ENCODE data around the gene C12orf43. TPM values are rescaled to one million over a fixed set of nuclear protein-coding genes. Genes with fewer than 3 reads are reported as not detected.

C12orf43 gene
- total RNA-seq, 1 experiment from 2014 or later: 5.2 TPM

- H3K36me3 ChIP-seq (ENCODE audit: insufficient read depth, low read length): no peaks in the 10 kb centered on the region
These were observed 57.0 kb downstream of the C12orf43 start for GRCh38 chr12:120959111-120959878.

GRCh38 chr12:120956579-120957300, 59.5 kb downstream of the C12orf43 start:
- H3K27me3 ChIP-seq (ENCODE audit: low read length): no peaks in the 10 kb centered on the region
- no peak overlapping the region for H3K27ac ChIP-seq (ENCODE audit: low read length)
- H3K9me2 ChIP-seq (replicated peaks; ENCODE audit: insufficient read depth, low read length): no peaks in the 10 kb centered on the region
- no peaks in the 10 kb centered on the region for H3K36me3 ChIP-seq (ENCODE audit: insufficient read depth, low read length)
- no peak overlapping the region for H3K9ac ChIP-seq (ENCODE audit: low read length)
- no peaks in the 10 kb centered on the region for H3K4me1 ChIP-seq (ENCODE audit: low read length)
- DNase-seq: no peak
- H3K9me3 ChIP-seq (ENCODE audit: low read length): no peaks in the 10 kb centered on the region
- H3K4me2 ChIP-seq (ENCODE audit: low read depth, low read length, poor library complexity, severe bottlenecking): no peak overlapping the region
- H4K20me1 ChIP-seq (ENCODE audit: insufficient read depth, low read depth, low read length): no peaks in the 10 kb centered on the region
- no peaks in the 10 kb centered on the region for H3K79me2 ChIP-seq (ENCODE audit: low read length)
- no peak overlapping the region for H3K4me3 ChIP-seq (ENCODE audit: low read length)
- no peak overlapping the region for H2AFZ ChIP-seq (ENCODE audit: low read length)

More at GRCh38 chr12:120959111-120959878, 57.0 kb downstream of the C12orf43 start:
- Histone ChIP-seq H3K4me1 (ENCODE audit: low read length) (no peaks in the 10 kb centered on the region), H3K9me3 (ENCODE audit: low read length) (no peaks in the 10 kb centered on the region), H4K20me1 (ENCODE audit: insufficient read depth, low read depth, low read length) (no peaks in the 10 kb centered on the region), H3K4me3 (ENCODE audit: low read length) (no peak overlapping the region), H3K27ac (ENCODE audit: low read length) (no peak overlapping the region), H2AFZ (ENCODE audit: low read length) (no peak overlapping the region), H3K4me2 (ENCODE audit: low read depth, low read length, poor library complexity, severe bottlenecking) (no peak overlapping the region), H3K79me2 (ENCODE audit: low read length) (no peaks in the 10 kb centered on the region), H3K9me2 (replicated peaks; ENCODE audit: insufficient read depth, low read length) (no peaks in the 10 kb centered on the region), H3K27me3 (ENCODE audit: low read length) (no peaks in the 10 kb centered on the region), H3K9ac (ENCODE audit: low read length) (no peak overlapping the region)
- no peak for DNase-seq

GRCh38 chr12:120955232-120955631, 61.1 kb downstream of the C12orf43 start:
- H3K36me3 ChIP-seq (ENCODE audit: insufficient read depth, low read length): no peaks in the 10 kb centered on the region
- no peak overlapping the region for H2AFZ ChIP-seq (ENCODE audit: low read length)
- no peaks in the 10 kb centered on the region for H3K79me2 ChIP-seq (ENCODE audit: low read length)
- H3K4me2 ChIP-seq (ENCODE audit: low read depth, low read length, poor library complexity, severe bottlenecking): no peak overlapping the region
- DNase-seq: no peak
- H4K20me1 ChIP-seq (ENCODE audit: insufficient read depth, low read depth, low read length): no peaks in the 10 kb centered on the region
- H3K9ac ChIP-seq (ENCODE audit: low read length): no peak overlapping the region
- H3K4me3 ChIP-seq (ENCODE audit: low read length): no peak overlapping the region
- H3K9me2 ChIP-seq (replicated peaks; ENCODE audit: insufficient read depth, low read length): no peaks in the 10 kb centered on the region
- H3K27ac ChIP-seq (ENCODE audit: low read length): no peak overlapping the region
- no peaks in the 10 kb centered on the region for H3K9me3 ChIP-seq (ENCODE audit: low read length)
- H3K4me1 ChIP-seq (ENCODE audit: low read length): no peaks in the 10 kb centered on the region
- no peaks in the 10 kb centered on the region for H3K27me3 ChIP-seq (ENCODE audit: low read length)

- H3K9me2 ChIP-seq (replicated peaks; ENCODE audit: insufficient read depth, low read length): no peaks in the 10 kb centered on the region
- H2AFZ ChIP-seq (ENCODE audit: low read length): no peak overlapping the region
These were observed 65.5 kb downstream of the C12orf43 start for GRCh38 chr12:120950807-120951206.

More at GRCh38 chr12:120950807-120951206, 65.5 kb downstream of the C12orf43 start:
- H3K79me2 ChIP-seq (ENCODE audit: low read length): no peaks in the 10 kb centered on the region
- no peaks in the 10 kb centered on the region for H3K4me1 ChIP-seq (ENCODE audit: low read length)
- no peaks in the 10 kb centered on the region for H4K20me1 ChIP-seq (ENCODE audit: insufficient read depth, low read depth, low read length)
- no peaks in the 10 kb centered on the region for H3K27me3 ChIP-seq (ENCODE audit: low read length)
- no peaks in the 10 kb centered on the region for H3K36me3 ChIP-seq (ENCODE audit: insufficient read depth, low read length)
- no peak overlapping the region for H3K9ac ChIP-seq (ENCODE audit: low read length)
- H3K4me3 ChIP-seq (ENCODE audit: low read length): no peak overlapping the region
- no peaks in the 10 kb centered on the region for H3K9me3 ChIP-seq (ENCODE audit: low read length)
- no peak overlapping the region for H3K27ac ChIP-seq (ENCODE audit: low read length)
- DNase-seq: no peak
- no peak overlapping the region for H3K4me2 ChIP-seq (ENCODE audit: low read depth, low read length, poor library complexity, severe bottlenecking)

Other genes starting within 250 kb of the C12orf43 start
- 5.4 and 11.9 TPM in 2 replicates for gene SPPL3, start 112.1 kb downstream of the C12orf43 start, total RNA-seq (2014; rRNA removed; shearing (Covaris generic); ENCODE audit: low replicate concordance)
- gene HNF1A, start 37.9 kb downstream of the C12orf43 start, total RNA-seq (2014; rRNA removed; shearing (Covaris generic); ENCODE audit: low replicate concordance): not detected in 2 replicates
- gene OASL, start 22.8 kb upstream of the C12orf43 start, total RNA-seq (2014; rRNA removed; shearing (Covaris generic); ENCODE audit: low replicate concordance): 0.69 and 1.4 TPM in 2 replicates
- gene P2RX7, start 116.4 kb upstream of the C12orf43 start, total RNA-seq (2014; rRNA removed; shearing (Covaris generic); ENCODE audit: low replicate concordance): 0.18 TPM in 1 of 2 replicates, not detected in the other
- 18.3 and 18.4 TPM in 2 replicates for gene P2RX4, start 193.6 kb upstream of the C12orf43 start, total RNA-seq (2014; rRNA removed; shearing (Covaris generic); ENCODE audit: low replicate concordance)